Measurements from ENCODE around the gene INPPL1.

DNA sequence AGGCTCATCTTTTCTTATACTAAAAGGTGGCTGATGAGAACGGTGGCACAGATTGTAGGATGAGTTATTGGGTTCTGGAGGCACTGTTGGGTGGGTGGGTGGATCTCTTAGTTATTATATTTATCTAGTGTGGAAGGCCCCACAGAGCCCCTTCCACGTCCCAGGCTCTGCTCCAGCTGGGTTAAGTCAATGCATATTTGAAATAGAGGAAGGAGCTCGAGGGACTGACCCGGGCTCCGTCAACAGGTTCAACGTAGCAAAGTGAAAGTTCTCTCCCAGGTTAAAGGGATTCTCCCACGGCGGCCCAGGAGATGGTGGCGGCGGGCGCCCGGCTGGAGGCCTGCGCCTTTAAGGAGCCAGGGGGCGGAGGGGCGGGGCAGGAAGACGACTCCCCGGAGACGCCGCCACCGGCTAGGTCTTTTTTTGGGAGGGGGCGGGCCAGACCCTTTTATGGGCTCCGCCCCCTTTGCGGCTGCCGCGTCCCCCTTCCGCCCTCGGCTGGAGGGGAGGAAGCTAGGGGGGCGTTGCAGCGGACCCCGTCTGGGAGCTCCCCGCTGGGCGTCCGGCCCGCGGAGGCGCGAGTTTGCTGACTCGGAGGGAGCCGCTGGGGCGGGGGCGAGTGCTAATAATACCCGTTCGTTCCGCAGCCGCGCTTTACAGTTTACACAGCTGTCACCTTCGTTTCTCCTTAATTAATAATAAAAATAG is 1.5 kb upstream of the INPPL1 start:
- TF ChIP-seq POLR2AphosphoS5 (IDR thresholded peaks at IDR 0.05; ENCODE audit: insufficient read depth, low read depth, low read length) (peak; percentile 43), POLR2A (IDR thresholded peaks at IDR 0.05; ENCODE audit: low read depth, low read length) (no peak), MYC (IDR thresholded peaks at IDR 0.05; ENCODE audit: low read depth, low read length) (no peak), EZH2 (IDR thresholded peaks at IDR 0.05; ENCODE audit: borderline replicate concordance, low read depth, low read length, severe bottlenecking) (no peak)
- TF ChIP-seq, protein P1, sequence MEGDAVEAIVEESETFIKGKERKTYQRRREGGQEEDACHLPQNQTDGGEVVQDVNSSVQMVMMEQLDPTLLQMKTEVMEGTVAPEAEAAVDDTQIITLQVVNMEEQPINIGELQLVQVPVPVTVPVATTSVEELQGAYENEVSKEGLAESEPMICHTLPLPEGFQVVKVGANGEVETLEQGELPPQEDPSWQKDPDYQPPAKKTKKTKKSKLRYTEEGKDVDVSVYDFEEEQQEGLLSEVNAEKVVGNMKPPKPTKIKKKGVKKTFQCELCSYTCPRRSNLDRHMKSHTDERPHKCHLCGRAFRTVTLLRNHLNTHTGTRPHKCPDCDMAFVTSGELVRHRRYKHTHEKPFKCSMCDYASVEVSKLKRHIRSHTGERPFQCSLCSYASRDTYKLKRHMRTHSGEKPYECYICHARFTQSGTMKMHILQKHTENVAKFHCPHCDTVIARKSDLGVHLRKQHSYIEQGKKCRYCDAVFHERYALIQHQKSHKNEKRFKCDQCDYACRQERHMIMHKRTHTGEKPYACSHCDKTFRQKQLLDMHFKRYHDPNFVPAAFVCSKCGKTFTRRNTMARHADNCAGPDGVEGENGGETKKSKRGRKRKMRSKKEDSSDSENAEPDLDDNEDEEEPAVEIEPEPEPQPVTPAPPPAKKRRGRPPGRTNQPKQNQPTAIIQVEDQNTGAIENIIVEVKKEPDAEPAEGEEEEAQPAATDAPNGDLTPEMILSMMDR (IDR thresholded peaks at IDR 0.05; ENCODE audit: extremely low read depth in 1 of 2, insufficient read depth in 1 of 2, low read depth in 1 of 2, low read length in 2 of 2) = peak in 1 of 2 donors; percentile 16
- TF ChIP-seq, protein P2, sequence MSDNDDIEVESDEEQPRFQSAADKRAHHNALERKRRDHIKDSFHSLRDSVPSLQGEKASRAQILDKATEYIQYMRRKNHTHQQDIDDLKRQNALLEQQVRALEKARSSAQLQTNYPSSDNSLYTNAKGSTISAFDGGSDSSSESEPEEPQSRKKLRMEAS (IDR thresholded peaks at IDR 0.05; ENCODE audit: insufficient read depth, insufficient read length) = no peak

Data from endothelial cell of umbilical vein (primary cell).